Spleen (tissue), 11 donors: ENCODE data around the gene COL4A1. TPM values are rescaled to one million over a fixed set of nuclear protein-coding genes. Genes with fewer than 3 reads are reported as not detected.

Experiments used
- DNase-seq: peaks from one replicate; pipeline ENCODE4 v3.0.0-alpha.2; 2020
- H3K27ac ChIP-seq, 8 donors: fragments of 200-600 bp; sonication (generic) in 7 of 8; 1 replicate in 4 of 8; 2 replicates in 4 of 8; pipeline versions ENCODE4 v1.5.0 to v1.8.0; 2016 to 2021; ENCODE audit warnings: inconsistent platforms in 4 of 8, mild to moderate bottlenecking in 4 of 8, moderate library complexity in 1 of 8
- H3K27me3 ChIP-seq, 7 donors: fragments of 200-600 bp; sonication (generic) in 6 of 7; replicated peaks in 1 of 7; 1 replicate in 4 of 7; 2 replicates in 3 of 7; pipeline versions ENCODE4 v1.5.0 to v1.8.0; 2016 to 2021; ENCODE audit warnings: inconsistent platforms in 3 of 7, mild to moderate bottlenecking in 1 of 7
- H3K36me3 ChIP-seq, 6 donors: fragments of 200-600 bp; sonication (generic) in 5 of 6; 1 replicate in 4 of 6; 2 replicates in 2 of 6; pipeline versions ENCODE4 v1.5.0 to v1.8.0; 2016 to 2021; ENCODE audit warnings: inconsistent platforms in 2 of 6
- H3K4me1 ChIP-seq, 6 donors: fragments of 200-600 bp; sonication (generic) in 5 of 6; 1 replicate in 3 of 6; 2 replicates in 3 of 6; pipeline versions ENCODE4 v1.5.0 to v1.8.0; 2016 to 2021; ENCODE audit warnings: inconsistent platforms in 3 of 6
- H3K4me3 ChIP-seq, 8 donors: fragments of 200-600 bp; sonication (generic) in 7 of 8; 1 replicate in 4 of 8; 2 replicates in 4 of 8; pipeline versions ENCODE4 v1.5.0 to v1.8.0; 2016 to 2021; ENCODE audit warnings: inconsistent platforms in 4 of 8, mild to moderate bottlenecking in 4 of 8, moderate library complexity in 2 of 8
- H3K9me3 ChIP-seq, 8 donors: fragments of 200-600 bp; sonication (generic) in 7 of 8; 1 replicate in 4 of 8; 2 replicates in 4 of 8; pipeline versions ENCODE4 v1.5.0 to v1.8.0; 2016 to 2021; ENCODE audit warnings: inconsistent platforms in 4 of 8
- POLR2A ChIP-seq, 3 donors: fragments of 450-650 bp; IDR thresholded peaks; one replicate each; pipeline ENCODE4 v1.5.1; 2017; ENCODE audit warnings: antibody characterized with exemption in 3 of 3, mild to moderate bottlenecking in 1 of 3
- POLR2AphosphoS5 ChIP-seq, 3 donors: sonication (generic); formaldehyde crosslinking; IDR thresholded peaks; one replicate each; pipeline ENCODE4 v1.5.1; 2017; ENCODE audit warnings: antibody characterized with exemption in 3 of 3
- WGBS, 5 donors: extraction: QIAGEN DNeasy Blood & Tissue Kit in 3 of 5; methylation state at CpG; one replicate each; pipeline versions ENCODE4 v1.1.5 to v1.1.7; 2013 to 2018; 5-methylcytosine and 5-hydroxymethylcytosine counted together
- intact Hi-C: fragments of 100-400 bp; cut with DNase I; formaldehyde crosslinking; loops from one replicate; pipeline ENCODE4 v1.15.0; 2023; ENCODE audit warnings: low total_unique reads
- polyA plus RNA-seq, 3 donors: library from polyadenylated mRNA; stranded (reverse); fragments of 200-250 nt; gene quantifications; one replicate each; pipeline ENCODE4 v1.2.1, GENCODE V29; 2013
- total RNA-seq, 7 donors: library from RNA; depleted of rRNA in 3 of 7; stranded (reverse); fragments of >200 nt in 3 of 7; fragmentation: NEBNext Ultra II Directional in 4 of 7; extraction: Animal tissue kit (Norgen Biotek cat#: 25700) in 4 of 7; gene quantifications; one replicate each; pipeline versions ENCODE4 v1.1.0 to v1.2.1, GENCODE V29; 2016 to 2021
- TF ChIP-seq, protein P1 (sequence below), 11 experiments: fragments of 200-600 bp in 7 of 11; fragments of 450-650 bp in 4 of 11; sonication (generic) in 4 of 11; IDR thresholded peaks in 8 of 11; conservative IDR thresholded peaks in 3 of 11; 1 replicate in 7 of 11; 2 replicates in 4 of 11; pipeline versions ENCODE4 v1.4.0 to v1.8.0; 2016 to 2021; ENCODE audit warnings: antibody characterized with exemption in 11 of 11, inconsistent platforms in 4 of 11, mild to moderate bottlenecking in 1 of 11
- donor health status: healthy with polysubstance abuse.
- donor health status: DM: no; HTN: no; CAD: no; lungs with moderate emphysema.
- donor health status: DM: no; HTN: no; CAD: no.
- donor health status: Bipolar disorder and iron deficiency.
- donor health status: healthy.
- donor health status: DM: no; HTN: no; CAD: no.
- donor health status: DM: yes; HTN: yes; CAD: no.

The COL4A1 gene
- total and polyA plus RNA-seq, 10 donors = 37.9 to 959 (median 340) TPM

DNA sequence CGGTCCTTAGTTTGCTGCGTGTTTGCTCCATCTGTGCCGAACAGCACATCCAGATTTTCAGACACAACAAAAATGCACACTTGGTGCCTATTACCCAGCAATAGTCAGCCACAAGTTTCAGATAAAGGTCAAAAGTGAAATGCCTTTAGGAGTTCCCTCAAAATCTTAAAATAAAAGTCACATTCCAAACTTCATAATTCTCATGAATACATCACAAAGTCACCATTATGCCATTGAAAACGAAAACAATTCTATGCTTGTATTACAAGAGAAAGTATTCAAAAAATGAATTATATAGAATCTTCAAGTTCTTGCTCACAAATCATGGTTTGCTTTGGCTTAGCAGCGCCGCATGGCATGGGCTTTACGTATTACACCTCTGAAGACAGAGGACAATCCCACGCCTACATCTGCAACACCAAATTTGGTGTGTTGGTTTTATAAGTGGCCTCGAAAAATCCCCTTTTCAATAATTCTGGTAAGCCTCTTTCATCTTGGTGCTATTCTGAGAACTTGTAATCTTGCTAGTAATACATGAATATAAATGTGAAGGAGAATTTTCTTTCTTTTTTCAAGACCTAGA is 26.6 kb downstream of the COL4A1 start:
- Histone ChIP-seq H3K27ac (peak overlapping the region in 4 of 8 donors; percentile 31 to 45 (median 37)), H3K9me3 (no peaks in the 10 kb centered on the region), H3K4me3 (no peak overlapping the region), H3K27me3 (no peaks in the 10 kb centered on the region), H3K4me1 (peaks cover 0 to 54% (median 10%) of the 10 kb centered on the region in 6 donors), H3K36me3 (no peaks in the 10 kb centered on the region)
- intact Hi-C loops = no loop called here
- no peak for TF ChIP-seq POLR2A (IDR thresholded peaks at IDR 0.05)
- no peak for TF ChIP-seq POLR2AphosphoS5 (IDR thresholded peaks at IDR 0.05)
- TF ChIP-seq, protein P1, sequence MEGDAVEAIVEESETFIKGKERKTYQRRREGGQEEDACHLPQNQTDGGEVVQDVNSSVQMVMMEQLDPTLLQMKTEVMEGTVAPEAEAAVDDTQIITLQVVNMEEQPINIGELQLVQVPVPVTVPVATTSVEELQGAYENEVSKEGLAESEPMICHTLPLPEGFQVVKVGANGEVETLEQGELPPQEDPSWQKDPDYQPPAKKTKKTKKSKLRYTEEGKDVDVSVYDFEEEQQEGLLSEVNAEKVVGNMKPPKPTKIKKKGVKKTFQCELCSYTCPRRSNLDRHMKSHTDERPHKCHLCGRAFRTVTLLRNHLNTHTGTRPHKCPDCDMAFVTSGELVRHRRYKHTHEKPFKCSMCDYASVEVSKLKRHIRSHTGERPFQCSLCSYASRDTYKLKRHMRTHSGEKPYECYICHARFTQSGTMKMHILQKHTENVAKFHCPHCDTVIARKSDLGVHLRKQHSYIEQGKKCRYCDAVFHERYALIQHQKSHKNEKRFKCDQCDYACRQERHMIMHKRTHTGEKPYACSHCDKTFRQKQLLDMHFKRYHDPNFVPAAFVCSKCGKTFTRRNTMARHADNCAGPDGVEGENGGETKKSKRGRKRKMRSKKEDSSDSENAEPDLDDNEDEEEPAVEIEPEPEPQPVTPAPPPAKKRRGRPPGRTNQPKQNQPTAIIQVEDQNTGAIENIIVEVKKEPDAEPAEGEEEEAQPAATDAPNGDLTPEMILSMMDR (IDR thresholded peaks at IDR 0.05 in 8 of 11, conservative IDR thresholded peaks at IDR 0.05 in 3 of 11) = no peak
- 68 to 81% (median 78%) methylated on average over 9 of the region's 9 CpGs for WGBS, 5 donors
- no peak for DNase-seq

DNA sequence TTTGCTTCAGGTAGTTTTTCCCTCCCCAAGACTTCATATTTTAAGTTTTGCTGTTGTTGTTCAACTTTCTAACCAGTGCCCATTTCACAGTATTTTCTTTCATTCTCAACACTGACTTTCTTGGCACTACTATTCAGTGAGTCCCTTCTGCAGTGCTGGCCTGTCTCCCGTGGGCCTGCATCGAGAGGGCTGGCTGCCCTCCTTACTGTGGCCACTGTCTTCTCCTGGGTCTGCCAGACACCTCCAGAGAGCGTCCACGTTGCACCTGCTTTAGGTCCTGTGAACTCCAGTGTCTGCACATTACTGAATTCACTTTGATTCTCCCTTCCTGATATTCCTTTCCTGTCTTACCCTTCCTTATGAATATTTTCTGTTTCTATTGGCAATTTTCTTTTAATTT is 27.3 kb downstream of the COL4A1 start:
- Histone ChIP-seq H3K36me3 (no peaks in the 10 kb centered on the region), H3K4me1 (peaks cover 0 to 53% (median 10%) of the 10 kb centered on the region in 6 donors), H3K4me3 (no peak overlapping the region), H3K27me3 (no peaks in the 10 kb centered on the region), H3K9me3 (no peaks in the 10 kb centered on the region), H3K27ac (peak overlapping the region in 5 of 8 donors; percentile 21 to 41 (median 33))
- intact Hi-C loops = no loop called here
- TF ChIP-seq, protein P1 (IDR thresholded peaks at IDR 0.05 in 8 of 11, conservative IDR thresholded peaks at IDR 0.05 in 3 of 11) = no peak
- TF ChIP-seq POLR2A (IDR thresholded peaks at IDR 0.05) (no peak), POLR2AphosphoS5 (IDR thresholded peaks at IDR 0.05) (no peak)
- WGBS, 5 donors = 67 to 89% (median 79%) methylated on average over 4 of the region's 4 CpGs
- no peak for DNase-seq

DNA sequence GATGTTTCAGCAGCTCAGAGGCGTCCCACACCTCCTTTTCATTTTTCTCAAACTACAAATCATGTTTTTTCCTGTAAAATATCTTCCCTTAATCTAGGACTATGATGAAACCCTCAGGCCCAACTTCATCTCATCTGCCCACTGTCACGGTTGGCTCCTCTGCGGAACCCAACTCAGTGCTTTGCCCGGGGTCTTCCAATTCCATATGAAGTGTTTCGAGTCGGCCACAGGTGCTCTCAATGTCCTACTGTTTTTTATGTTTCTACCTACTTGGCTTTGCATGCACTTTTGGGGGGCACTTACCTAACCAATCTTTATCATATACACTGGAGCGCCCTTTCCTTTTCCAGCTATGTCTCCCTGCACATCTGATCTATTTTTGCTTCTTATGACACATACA is 28.1 kb downstream of the COL4A1 start:
- intact Hi-C loops = no loop called here
- Histone ChIP-seq H3K9me3 (no peaks in the 10 kb centered on the region), H3K4me1 (peaks cover 0 to 58% (median 10%) of the 10 kb centered on the region in 6 donors), H3K36me3 (no peaks in the 10 kb centered on the region), H3K27ac (peak overlapping the region in 4 of 8 donors; percentile 10 to 33 (median 28)), H3K4me3 (no peak overlapping the region), H3K27me3 (no peaks in the 10 kb centered on the region)
- TF ChIP-seq POLR2A (IDR thresholded peaks at IDR 0.05) = no peak
- TF ChIP-seq POLR2AphosphoS5 (IDR thresholded peaks at IDR 0.05) = no peak
- TF ChIP-seq, protein P1 (IDR thresholded peaks at IDR 0.05 in 8 of 11, conservative IDR thresholded peaks at IDR 0.05 in 3 of 11) = no peak
- 85 to 93% (median 87%) methylated on average over 7 of the region's 7 CpGs for WGBS, 5 donors
- DNase-seq = no peak

DNA sequence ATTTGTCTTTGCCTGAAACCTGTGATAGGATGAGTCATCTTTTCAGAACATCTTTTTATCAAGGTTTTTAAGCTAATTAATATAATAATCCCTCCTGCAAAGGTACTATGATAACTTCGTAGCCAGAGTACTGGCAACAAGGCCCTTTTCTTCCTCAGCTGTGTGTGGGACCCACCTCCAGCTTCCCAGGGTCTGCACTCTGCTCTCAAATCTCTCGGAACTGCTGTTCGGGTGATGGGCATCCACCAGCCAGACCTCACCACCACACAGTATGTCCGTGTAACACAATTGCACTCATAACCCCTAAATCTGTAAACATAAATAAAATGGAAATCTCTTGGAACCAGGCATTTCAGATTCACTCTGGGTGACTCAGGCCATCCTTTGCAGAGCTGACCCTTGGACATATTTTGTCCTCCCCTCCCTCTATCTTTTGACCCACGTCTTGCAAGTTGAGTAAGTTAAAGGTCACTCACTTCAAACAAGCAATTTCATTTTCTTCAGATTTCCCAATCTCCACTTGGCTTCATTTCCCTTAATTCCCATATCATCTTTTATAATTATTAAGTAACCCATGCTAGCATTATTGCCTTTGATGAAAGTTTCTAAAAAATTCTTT is 29.5 kb downstream of the COL4A1 start:
- no peaks in the 10 kb centered on the region for H3K27me3 ChIP-seq
- no peaks in the 10 kb centered on the region for H3K9me3 ChIP-seq
- H3K4me3 ChIP-seq = no peak overlapping the region
- no peak for DNase-seq
- TF ChIP-seq POLR2A (IDR thresholded peaks at IDR 0.05) (no peak), POLR2AphosphoS5 (IDR thresholded peaks at IDR 0.05) (no peak)
- TF ChIP-seq, protein P1 (IDR thresholded peaks at IDR 0.05 in 8 of 11, conservative IDR thresholded peaks at IDR 0.05 in 3 of 11) = no peak
- intact Hi-C loops = no loop called here
- 64 to 76% (median 68%) methylated on average over 5 of the region's 5 CpGs for WGBS, 5 donors
- peak overlapping the region in 1 of 8 donors; percentile 47 for H3K27ac ChIP-seq
- H3K4me1 ChIP-seq = peaks cover 0 to 56% (median 12%) of the 10 kb centered on the region in 6 donors
- no peaks in the 10 kb centered on the region for H3K36me3 ChIP-seq
